ENCODE results near the gene RBM15B. TPM values are rescaled to one million over a fixed set of nuclear protein-coding genes. Genes with fewer than 3 reads are reported as not detected.
"Not testable (repeated sequence)": the region's sequence is repeated elsewhere in the genome, so short reads cannot be mapped to it uniquely, and the experiment has no call there.

RBM15B gene
- total and polyA plus RNA-seq, 7 experiments from 2014 or later = 12.8 to 40.6 (median 30.1) TPM

GRCh38 chr3:51362476-51362875 is 28.6 kb upstream of the RBM15B start:
- Histone ChIP-seq H3K4me1 (ENCODE audit: control insufficient read depth in 2 of 2, insufficient read depth in 2 of 2, low read length in 2 of 2) (no peaks in the 10 kb centered on the region), H3K27ac (ENCODE audit: low read depth, low read length) (no peak overlapping the region), H3K4me3 (ENCODE audit: low read length) (no peak overlapping the region), H3K36me3 (ENCODE audit: control insufficient read depth in 2 of 3, insufficient read depth in 3 of 3, low read length in 3 of 3) (no peaks in the 10 kb centered on the region), H3K9me3 (ENCODE audit: control insufficient read depth in 2 of 3, low read length in 3 of 3) (no peaks in the 10 kb centered on the region), H3K27me3 (ENCODE audit: control insufficient read depth in 2 of 2, insufficient read depth in 2 of 2, low read length in 2 of 2) (no peaks in the 10 kb centered on the region)
- Mint-ChIP-seq H3K9me3 (peaks cover 0 to 9% (median 0%) of the 10 kb centered on the region in 11 donors), H3K27ac (no peak overlapping the region), H3K4me3 (no peak overlapping the region), H3K4me1 (peaks cover 0 to 2% (median 0%) of the 10 kb centered on the region in 7 donors), H3K27me3 (peaks cover 0 to 15% (median 0%) of the 10 kb centered on the region in 5 donors), H3K36me3 (peaks cover 0 to 10% (median 0%) of the 10 kb centered on the region in 5 donors)
- CTCF ChIA-PET = interaction anchor here (0.7 kb wide), 1 partner anchor 439 kb away, joined by 3 read pairs; no protein-coding TSS in a partner anchor
- DNase-seq = no peak
- no peak for ATAC-seq
- intact Hi-C loops (cut with micrococcal nuclease) = no loop called here
- POLR2A ChIA-PET = no interaction called here

- H3K36me3 ChIP-seq (ENCODE audit: control insufficient read depth in 2 of 3, insufficient read depth in 3 of 3, low read length in 3 of 3); H3K4me3 Mint-ChIP-seq; CTCF ChIA-PET; H3K4me3 ChIP-seq (ENCODE audit: low read length); H3K4me1 ChIP-seq (ENCODE audit: control insufficient read depth in 2 of 2, insufficient read depth in 2 of 2, low read length in 2 of 2); intact Hi-C loops (cut with micrococcal nuclease); H3K9me3 ChIP-seq (ENCODE audit: control insufficient read depth in 2 of 3, low read length in 3 of 3); H3K36me3 Mint-ChIP-seq; H3K27ac Mint-ChIP-seq; H3K4me1 Mint-ChIP-seq; ATAC-seq; DNase-seq; H3K27me3 ChIP-seq (ENCODE audit: control insufficient read depth in 2 of 2, insufficient read depth in 2 of 2, low read length in 2 of 2); H3K27ac ChIP-seq (ENCODE audit: low read depth, low read length): not testable (repeated sequence)
- H3K27me3 Mint-ChIP-seq = peaks cover 0 to 16% (median 4%) of the 10 kb centered on the region in 5 donors
- H3K9me3 Mint-ChIP-seq = peaks cover 0 to 13% (median 0%) of the 10 kb centered on the region in 11 donors
- POLR2A ChIA-PET = interaction anchor here (1.0 kb wide), 1 partner anchor 19 kb away, joined by 4 read pairs; no protein-coding TSS in a partner anchor
Observed at GRCh38 chr3:51368276-51368675, 22.8 kb upstream of the RBM15B start.

- Mint-ChIP-seq H3K4me3 (no peak overlapping the region), H3K9me3 (peaks cover 0 to 7% (median 0%) of the 10 kb centered on the region in 11 donors), H3K36me3 (peaks cover 0 to 3% (median 0%) of the 10 kb centered on the region in 5 donors), H3K4me1 (peaks cover 0 to 7% (median 5%) of the 10 kb centered on the region in 7 donors), H3K27ac (no peak overlapping the region), H3K27me3 (peaks cover 0 to 4% (median 3%) of the 10 kb centered on the region in 5 donors)
- intact Hi-C loops (cut with micrococcal nuclease) = loop anchor here (1.0 to 2.0 kb wide), 9 partner anchors 103 to 803 kb away; partner anchors contain the start of genes DOCK3 (in 1 of the 2) and HEMK1 (in 1 of the 2)
- Histone ChIP-seq H3K27ac (ENCODE audit: low read depth, low read length) (no peak overlapping the region), H3K9me3 (ENCODE audit: control insufficient read depth in 2 of 3, low read length in 3 of 3) (no peaks in the 10 kb centered on the region), H3K27me3 (ENCODE audit: control insufficient read depth in 2 of 2, insufficient read depth in 2 of 2, low read length in 2 of 2) (no peaks in the 10 kb centered on the region), H3K4me3 (ENCODE audit: low read length) (no peak overlapping the region), H3K36me3 (ENCODE audit: control insufficient read depth in 2 of 3, insufficient read depth in 3 of 3, low read length in 3 of 3) (no peaks in the 10 kb centered on the region), H3K4me1 (ENCODE audit: control insufficient read depth in 2 of 2, insufficient read depth in 2 of 2, low read length in 2 of 2) (no peaks in the 10 kb centered on the region)
- DNase-seq (peak in 8 of 9 donors; percentile 22 to 66 (median 49)), ATAC-seq (peak; percentile 50)
- POLR2A ChIA-PET = interaction anchor here (1.8 kb wide), 1 partner anchor 756 kb away, joined by 10 read pairs; no protein-coding TSS in a partner anchor
- CTCF ChIA-PET = interaction anchor here (0.8 to 5.0 kb wide), 5 partner anchors 102 to 758 kb away, joined by 3 to 26 read pairs (median 5); partner anchors contain the start of gene MAPKAPK3
Observed at GRCh38 chr3:51371943-51372557, 19.0 kb upstream of the RBM15B start.

- intact Hi-C loops (cut with micrococcal nuclease) = loop anchor here in 1 of 2 donors (2.0 kb wide), 1 partner anchor 699 kb away; the partner anchor contains the start of gene DOCK3
- Histone ChIP-seq H3K27ac (ENCODE audit: low read depth, low read length) (no peak overlapping the region), H3K4me1 (ENCODE audit: control insufficient read depth in 2 of 2, insufficient read depth in 2 of 2, low read length in 2 of 2) (peaks cover 0 to 3% of the 10 kb centered on the region in 2 donors), H3K9me3 (ENCODE audit: control insufficient read depth in 2 of 3, low read length in 3 of 3) (no peaks in the 10 kb centered on the region), H3K27me3 (ENCODE audit: control insufficient read depth in 2 of 2, insufficient read depth in 2 of 2, low read length in 2 of 2) (no peaks in the 10 kb centered on the region), H3K36me3 (ENCODE audit: control insufficient read depth in 2 of 3, insufficient read depth in 3 of 3, low read length in 3 of 3) (no peaks in the 10 kb centered on the region), H3K4me3 (ENCODE audit: low read length) (no peak overlapping the region)
- Mint-ChIP-seq H3K36me3 (no peaks in the 10 kb centered on the region), H3K27me3 (peaks cover 0 to 4% (median 0%) of the 10 kb centered on the region in 5 donors), H3K4me3 (no peak overlapping the region), H3K27ac (no peak overlapping the region), H3K9me3 (no peaks in the 10 kb centered on the region), H3K4me1 (peaks cover 3 to 22% (median 9%) of the 10 kb centered on the region in 7 donors)
- CTCF ChIA-PET = interaction anchor here (5.0 kb wide), 1 partner anchor 402 kb away, joined by 26 read pairs; no protein-coding TSS in a partner anchor
- DNase-seq (no peak), ATAC-seq (no peak)
- POLR2A ChIA-PET = no interaction called here
Observed at GRCh38 chr3:51373658-51374421, 17.2 kb upstream of the RBM15B start.

- H3K4me3 ChIP-seq (ENCODE audit: low read length) = no peak overlapping the region
- no peaks in the 10 kb centered on the region for H3K9me3 ChIP-seq (ENCODE audit: control insufficient read depth in 2 of 3, low read length in 3 of 3)
- intact Hi-C loops (cut with micrococcal nuclease) = no loop called here
- Mint-ChIP-seq H3K4me3 (no peak overlapping the region), H3K9me3 (no peaks in the 10 kb centered on the region), H3K27me3 (peaks cover 0 to 2% (median 0%) of the 10 kb centered on the region in 5 donors), H3K4me1 (peaks cover 9 to 28% (median 15%) of the 10 kb centered on the region in 7 donors), H3K36me3 (no peaks in the 10 kb centered on the region), H3K27ac (no peak overlapping the region)
- no peaks in the 10 kb centered on the region for H3K36me3 ChIP-seq (ENCODE audit: control insufficient read depth in 2 of 3, insufficient read depth in 3 of 3, low read length in 3 of 3)
- H3K4me1 ChIP-seq (ENCODE audit: control insufficient read depth in 2 of 2, insufficient read depth in 2 of 2, low read length in 2 of 2) = peaks cover 0 to 9% of the 10 kb centered on the region in 2 donors
- ChIA-PET POLR2A (no interaction called here), CTCF (no interaction called here)
- no peak for ATAC-seq
- no peak for DNase-seq
- H3K27ac ChIP-seq (ENCODE audit: low read depth, low read length) = no peak overlapping the region
- no peaks in the 10 kb centered on the region for H3K27me3 ChIP-seq (ENCODE audit: control insufficient read depth in 2 of 2, insufficient read depth in 2 of 2, low read length in 2 of 2)
Observed at GRCh38 chr3:51374456-51374855, 16.6 kb upstream of the RBM15B start.

- peaks cover 0 to under 1% (median 0%) of the 10 kb centered on the region in 5 donors for H3K27me3 Mint-ChIP-seq
- no peak overlapping the region for H3K4me3 ChIP-seq (ENCODE audit: low read length)
- peaks cover 9 to 30% (median 18%) of the 10 kb centered on the region in 7 donors for H3K4me1 Mint-ChIP-seq
- H3K36me3 ChIP-seq (ENCODE audit: control insufficient read depth in 2 of 3, insufficient read depth in 3 of 3, low read length in 3 of 3) = no peaks in the 10 kb centered on the region
- no peaks in the 10 kb centered on the region for H3K36me3 Mint-ChIP-seq
- H3K9me3 Mint-ChIP-seq = no peaks in the 10 kb centered on the region
- DNase-seq (no peak), ATAC-seq (no peak)
- H3K4me1 ChIP-seq (ENCODE audit: control insufficient read depth in 2 of 2, insufficient read depth in 2 of 2, low read length in 2 of 2) = peaks cover 0 to 13% of the 10 kb centered on the region in 2 donors
- CTCF ChIA-PET = no interaction called here
- no peak overlapping the region for H3K27ac ChIP-seq (ENCODE audit: low read depth, low read length)
- POLR2A ChIA-PET = no interaction called here
- intact Hi-C loops (cut with micrococcal nuclease) = no loop called here
- no peaks in the 10 kb centered on the region for H3K27me3 ChIP-seq (ENCODE audit: control insufficient read depth in 2 of 2, insufficient read depth in 2 of 2, low read length in 2 of 2)
- H3K27ac Mint-ChIP-seq = no peak overlapping the region
- H3K9me3 ChIP-seq (ENCODE audit: control insufficient read depth in 2 of 3, low read length in 3 of 3) = no peaks in the 10 kb centered on the region
- no peak overlapping the region for H3K4me3 Mint-ChIP-seq
Observed at GRCh38 chr3:51375136-51375535, 15.9 kb upstream of the RBM15B start.

Data from naive thymus-derived CD4-positive, alpha-beta T cell (primary cell).